ENCODE measurements around the gene NOP16.

- TF ChIP-seq CTCF (IDR thresholded peaks at IDR 0.05): no peak
- no peak for TF ChIP-seq POLR2A (IDR thresholded peaks at IDR 0.05)
- TF ChIP-seq POLR2AphosphoS5 (IDR thresholded peaks at IDR 0.05): no peak
- TF ChIP-seq EP300 (IDR thresholded peaks at IDR 0.05): no peak
These were observed 32.2 kb downstream of the NOP16 start for GRCh38 chr5:176356179-176356566.

Measured in upper lobe of left lung (tissue), 4 donors.